Activated naive CD4-positive, alpha-beta T cell (primary cell): ENCODE measurements around the gene CHMP6.
A peak's percentile ranks its signal among the peaks of the same experiment; 100 is the strongest.

ENCODE experiments used
- DNase-seq, 4 experiments: peaks; one replicate each; lab custom pipeline; 2025; lab: John Stamatoyannopoulos, UW

The CHMP6 gene

GRCh38 chr17:80970762-80971703 is 20.6 kb upstream of the CHMP6 start:
- no peak for DNase-seq

- no peak for DNase-seq
These were observed 19.8 kb upstream of the CHMP6 start for GRCh38 chr17:80971704-80972304.

- DNase-seq: no peak
These were observed 14.9 kb upstream of the CHMP6 start for GRCh38 chr17:80976701-80977100.

GRCh38 chr17:80977172-80977571 is 14.5 kb upstream of the CHMP6 start:
- no peak for DNase-seq

GRCh38 chr17:80978499-80979497 is 12.8 kb upstream of the CHMP6 start:
- DNase-seq: no peak

- DNase-seq: no peak
These were observed 11.9 kb upstream of the CHMP6 start for GRCh38 chr17:80979547-80980378.

GRCh38 chr17:80980397-80981061 is 11.1 kb upstream of the CHMP6 start:
- DNase-seq: no peak

- peak in 2 of 4 experiments; percentile 22 to 36 for DNase-seq
These were observed 10.4 kb upstream of the CHMP6 start for GRCh38 chr17:80981062-80981902.

GRCh38 chr17:80981929-80982425 is 9.7 kb upstream of the CHMP6 start:
- DNase-seq: no peak

GRCh38 chr17:80982426-80982974 is 9.1 kb upstream of the CHMP6 start:
- no peak for DNase-seq

- no peak for DNase-seq
These were observed 8.1 kb upstream of the CHMP6 start for GRCh38 chr17:80983545-80983944.

- no peak for DNase-seq
These were observed 6.9 kb upstream of the CHMP6 start for GRCh38 chr17:80984749-80985148.

- no peak for DNase-seq
These were observed 5.6 kb upstream of the CHMP6 start for GRCh38 chr17:80986046-80986445.

- no peak for DNase-seq
These were observed 4.7 kb upstream of the CHMP6 start for GRCh38 chr17:80986816-80987475.

- no peak for DNase-seq
These were observed 3.6 kb upstream of the CHMP6 start for GRCh38 chr17:80987941-80988461.

GRCh38 chr17:80989586-80989913 is 2.1 kb upstream of the CHMP6 start:
- no peak for DNase-seq

GRCh38 chr17:80990921-80991644 is 558 bp upstream of the CHMP6 start:
- no peak for DNase-seq
